SK-N-SH treated with all-trans-retinoic acid at 6 μM for 48 hours (cell line): ENCODE results near the gene LPIN3.

Experiments used
- BACH2 ChIP-seq: fragments of 250-450 bp; sonication (Bioruptor Pico); IDR thresholded peaks from 2 replicates; pipeline ENCODE4 v1.9.0; 2021; ENCODE audit warnings: mild to moderate bottlenecking, borderline replicate concordance
- RARB ChIP-seq: fragments of 250-450 bp; sonication (Bioruptor Pico); IDR thresholded peaks from 2 replicates; pipeline ENCODE4 v1.8.0; 2021; ENCODE audit warnings: mild to moderate bottlenecking, moderate library complexity
- ZFP30 ChIP-seq: fragments of 450-650 bp; formaldehyde crosslinking; IDR thresholded peaks from 2 replicates; pipeline ENCODE4 v1.5.0; 2022; ENCODE audit warnings: mild to moderate bottlenecking, moderate library complexity
- TF ChIP-seq, protein P1 (sequence below): fragments of 250-450 bp; sonication (Bioruptor Pico); IDR thresholded peaks from 2 replicates; pipeline ENCODE4 v1.8.0; 2020; ENCODE audit warnings: mild to moderate bottlenecking, moderate library complexity, borderline replicate concordance
- TF ChIP-seq, protein P2 (sequence below): fragments of 250-450 bp; sonication (Bioruptor Pico); IDR thresholded peaks from 2 replicates; pipeline ENCODE4 v1.8.0; 2021; ENCODE audit warnings: low read depth, mild to moderate bottlenecking, moderate library complexity, borderline replicate concordance
- TF ChIP-seq, protein P3 (sequence below): fragments of 250-450 bp; sonication (Bioruptor Pico); IDR thresholded peaks from 2 replicates; pipeline ENCODE4 v1.5.0; 2020; ENCODE audit warnings: mild to moderate bottlenecking, moderate library complexity

DNA sequence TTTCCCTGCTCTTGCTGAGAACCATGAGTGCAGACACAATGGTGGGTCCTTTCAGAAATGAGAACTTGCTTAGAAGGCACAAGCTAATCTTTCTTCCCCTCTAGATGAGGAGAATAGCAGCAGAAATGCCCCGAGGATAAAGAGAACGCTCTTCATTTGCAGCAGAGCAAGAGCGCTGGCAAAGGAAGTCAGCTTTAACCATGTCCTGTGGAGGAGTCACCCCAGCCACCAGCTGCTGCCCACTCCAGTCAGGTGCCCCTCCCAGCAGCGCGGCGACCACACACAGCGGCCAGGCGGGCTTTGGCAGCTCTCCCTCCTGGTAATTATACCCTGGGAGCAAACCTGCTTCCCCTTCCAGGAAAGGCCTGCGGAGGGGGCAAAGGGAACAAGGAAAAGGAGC lies 68.4 kb downstream of the LPIN3 start:
- TF ChIP-seq BACH2 (CRISPR knock-in tag): no peak
- no peak for TF ChIP-seq RARB (CRISPR knock-in tag)
- TF ChIP-seq, protein P1, sequence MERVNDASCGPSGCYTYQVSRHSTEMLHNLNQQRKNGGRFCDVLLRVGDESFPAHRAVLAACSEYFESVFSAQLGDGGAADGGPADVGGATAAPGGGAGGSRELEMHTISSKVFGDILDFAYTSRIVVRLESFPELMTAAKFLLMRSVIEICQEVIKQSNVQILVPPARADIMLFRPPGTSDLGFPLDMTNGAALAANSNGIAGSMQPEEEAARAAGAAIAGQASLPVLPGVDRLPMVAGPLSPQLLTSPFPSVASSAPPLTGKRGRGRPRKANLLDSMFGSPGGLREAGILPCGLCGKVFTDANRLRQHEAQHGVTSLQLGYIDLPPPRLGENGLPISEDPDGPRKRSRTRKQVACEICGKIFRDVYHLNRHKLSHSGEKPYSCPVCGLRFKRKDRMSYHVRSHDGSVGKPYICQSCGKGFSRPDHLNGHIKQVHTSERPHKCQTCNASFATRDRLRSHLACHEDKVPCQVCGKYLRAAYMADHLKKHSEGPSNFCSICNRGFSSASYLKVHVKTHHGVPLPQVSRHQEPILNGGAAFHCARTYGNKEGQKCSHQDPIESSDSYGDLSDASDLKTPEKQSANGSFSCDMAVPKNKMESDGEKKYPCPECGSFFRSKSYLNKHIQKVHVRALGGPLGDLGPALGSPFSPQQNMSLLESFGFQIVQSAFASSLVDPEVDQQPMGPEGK (CRISPR knock-in tag): no peak
- TF ChIP-seq ZFP30 (CRISPR knock-in tag): no peak
- TF ChIP-seq, protein P2, sequence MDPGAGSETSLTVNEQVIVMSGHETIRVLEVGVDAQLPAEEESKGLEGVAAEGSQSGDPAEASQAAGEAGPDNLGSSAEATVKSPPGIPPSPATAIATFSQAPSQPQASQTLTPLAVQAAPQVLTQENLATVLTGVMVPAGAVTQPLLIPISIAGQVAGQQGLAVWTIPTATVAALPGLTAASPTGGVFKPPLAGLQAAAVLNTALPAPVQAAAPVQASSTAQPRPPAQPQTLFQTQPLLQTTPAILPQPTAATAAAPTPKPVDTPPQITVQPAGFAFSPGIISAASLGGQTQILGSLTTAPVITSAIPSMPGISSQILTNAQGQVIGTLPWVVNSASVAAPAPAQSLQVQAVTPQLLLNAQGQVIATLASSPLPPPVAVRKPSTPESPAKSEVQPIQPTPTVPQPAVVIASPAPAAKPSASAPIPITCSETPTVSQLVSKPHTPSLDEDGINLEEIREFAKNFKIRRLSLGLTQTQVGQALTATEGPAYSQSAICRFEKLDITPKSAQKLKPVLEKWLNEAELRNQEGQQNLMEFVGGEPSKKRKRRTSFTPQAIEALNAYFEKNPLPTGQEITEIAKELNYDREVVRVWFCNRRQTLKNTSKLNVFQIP (CRISPR knock-in tag): no peak
- TF ChIP-seq, protein P3, sequence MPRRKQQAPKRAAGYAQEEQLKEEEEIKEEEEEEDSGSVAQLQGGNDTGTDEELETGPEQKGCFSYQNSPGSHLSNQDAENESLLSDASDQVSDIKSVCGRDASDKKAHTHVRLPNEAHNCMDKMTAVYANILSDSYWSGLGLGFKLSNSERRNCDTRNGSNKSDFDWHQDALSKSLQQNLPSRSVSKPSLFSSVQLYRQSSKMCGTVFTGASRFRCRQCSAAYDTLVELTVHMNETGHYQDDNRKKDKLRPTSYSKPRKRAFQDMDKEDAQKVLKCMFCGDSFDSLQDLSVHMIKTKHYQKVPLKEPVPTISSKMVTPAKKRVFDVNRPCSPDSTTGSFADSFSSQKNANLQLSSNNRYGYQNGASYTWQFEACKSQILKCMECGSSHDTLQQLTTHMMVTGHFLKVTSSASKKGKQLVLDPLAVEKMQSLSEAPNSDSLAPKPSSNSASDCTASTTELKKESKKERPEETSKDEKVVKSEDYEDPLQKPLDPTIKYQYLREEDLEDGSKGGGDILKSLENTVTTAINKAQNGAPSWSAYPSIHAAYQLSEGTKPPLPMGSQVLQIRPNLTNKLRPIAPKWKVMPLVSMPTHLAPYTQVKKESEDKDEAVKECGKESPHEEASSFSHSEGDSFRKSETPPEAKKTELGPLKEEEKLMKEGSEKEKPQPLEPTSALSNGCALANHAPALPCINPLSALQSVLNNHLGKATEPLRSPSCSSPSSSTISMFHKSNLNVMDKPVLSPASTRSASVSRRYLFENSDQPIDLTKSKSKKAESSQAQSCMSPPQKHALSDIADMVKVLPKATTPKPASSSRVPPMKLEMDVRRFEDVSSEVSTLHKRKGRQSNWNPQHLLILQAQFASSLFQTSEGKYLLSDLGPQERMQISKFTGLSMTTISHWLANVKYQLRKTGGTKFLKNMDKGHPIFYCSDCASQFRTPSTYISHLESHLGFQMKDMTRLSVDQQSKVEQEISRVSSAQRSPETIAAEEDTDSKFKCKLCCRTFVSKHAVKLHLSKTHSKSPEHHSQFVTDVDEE: no peak
